Activated CD8-positive, alpha-beta T cell treated with anti-CD3 and anti-CD28 coated beads for 36 hours (primary cell): ENCODE measurements around the gene SLC6A2. TPM values are rescaled to one million over a fixed set of nuclear protein-coding genes. Genes with fewer than 3 reads are reported as not detected.
"Not testable (repeated sequence)": the region's sequence is repeated elsewhere in the genome, so short reads cannot be mapped to it uniquely, and the experiment has no call there.

Source experiments
- ATAC-seq: fragments of 200-7000 bp; cut with Tn5 transposase; one replicate; pipeline ENCODE4 v1.10.0; 2021; ENCODE audit warnings: mild to moderate bottlenecking, moderate library complexity
- CTCF ChIA-PET: fragments of 350-600 bp; sonication (Branson Sonifier 250); formaldehyde crosslinking; loops from one replicate; lab custom pipeline; 2021; ENCODE audit warnings: antibody characterized with exemption; lab: Charles Lee
- POLR2A ChIA-PET: fragments of 350-600 bp; sonication (Branson Sonifier 250); formaldehyde crosslinking; loops from one replicate; lab custom pipeline; 2021; ENCODE audit warnings: antibody characterized with exemption; lab: Charles Lee
- DNase-seq: peaks from one replicate; pipeline ENCODE4 v3.0.0-alpha.2; 2020
- H3K27ac Mint-ChIP-seq: one replicate; pipeline ENCODE4 v1.8.0; 2021; ENCODE audit warnings: mild to moderate bottlenecking, mixed read lengths
- H3K27me3 Mint-ChIP-seq: one replicate; pipeline ENCODE4 v1.8.0; 2021; ENCODE audit warnings: mixed read lengths
- H3K36me3 Mint-ChIP-seq: one replicate; pipeline ENCODE4 v1.8.0; 2021; ENCODE audit warnings: low read depth, mixed read lengths
- H3K4me1 Mint-ChIP-seq: one replicate; pipeline ENCODE4 v1.8.0; 2021; ENCODE audit warnings: low read depth, mixed read lengths
- H3K4me3 Mint-ChIP-seq: one replicate; pipeline ENCODE4 v1.8.0; 2021; ENCODE audit warnings: mild to moderate bottlenecking, moderate library complexity, mixed read lengths
- H3K9me3 Mint-ChIP-seq: one replicate; pipeline ENCODE4 v1.8.0; 2021; ENCODE audit warnings: mixed read lengths
- intact Hi-C: fragments of 100-400 bp; cut with micrococcal nuclease; formaldehyde crosslinking; loops from one replicate; pipeline ENCODE4 v1.10.0; 2022
- total RNA-seq, 2 experiments: library from RNA; stranded (reverse); gene quantifications; one replicate each; pipeline ENCODE4 v1.2.3, GENCODE V29; 2021
- TF ChIP-seq, protein P1 (sequence below): fragments of 200-600 bp; IDR thresholded peaks from one replicate; pipeline ENCODE4 v1.8.0; 2022; ENCODE audit warnings: antibody characterized with exemption, mild to moderate bottlenecking

The SLC6A2 gene
- not detected for total RNA-seq

DNA sequence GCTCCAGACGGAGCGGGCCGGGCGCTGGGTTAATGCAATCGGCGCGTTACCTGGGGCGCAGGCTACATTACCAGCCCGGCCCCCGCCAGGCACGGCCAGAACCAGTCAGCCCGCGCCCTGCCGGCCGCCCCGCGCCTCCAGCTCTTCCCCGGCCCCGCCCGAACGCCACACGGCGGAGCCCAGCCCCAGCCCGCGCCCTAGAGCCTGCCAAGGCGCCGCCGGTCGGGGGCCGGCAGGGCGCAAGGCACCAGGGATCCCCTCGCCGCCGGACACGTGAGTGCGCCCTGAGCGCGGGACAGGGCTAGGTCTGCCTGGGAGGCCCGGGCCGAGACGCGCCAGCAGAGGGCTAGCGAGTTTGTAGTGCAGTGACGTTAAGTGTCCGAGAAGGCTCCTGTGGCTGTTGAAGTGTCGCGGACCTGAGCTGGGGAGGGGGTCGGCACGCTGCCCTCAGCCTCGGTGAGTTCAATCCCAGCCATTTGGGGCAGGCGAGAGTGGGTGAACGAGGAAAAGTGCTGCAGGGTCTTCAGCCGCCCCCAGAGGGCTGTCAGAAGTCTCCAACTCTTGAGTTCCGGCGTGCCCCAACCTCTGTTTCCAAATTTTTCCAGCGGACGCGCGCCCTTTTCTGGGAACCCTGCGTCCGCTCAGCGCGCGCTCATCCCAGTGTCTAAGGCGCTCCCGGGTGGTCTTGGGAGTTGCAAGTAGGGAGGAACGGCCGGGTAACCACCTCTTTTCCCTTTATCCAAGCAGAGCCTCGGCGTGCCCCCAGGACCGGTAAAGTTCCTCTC is at the start of gene SLC6A2:
SLC6A2 (plus strand) TSS at position 92 of the 785 bp plus-strand sequence. CDS start 707 bp downstream, outside the sequence.
- TF ChIP-seq, protein P1, sequence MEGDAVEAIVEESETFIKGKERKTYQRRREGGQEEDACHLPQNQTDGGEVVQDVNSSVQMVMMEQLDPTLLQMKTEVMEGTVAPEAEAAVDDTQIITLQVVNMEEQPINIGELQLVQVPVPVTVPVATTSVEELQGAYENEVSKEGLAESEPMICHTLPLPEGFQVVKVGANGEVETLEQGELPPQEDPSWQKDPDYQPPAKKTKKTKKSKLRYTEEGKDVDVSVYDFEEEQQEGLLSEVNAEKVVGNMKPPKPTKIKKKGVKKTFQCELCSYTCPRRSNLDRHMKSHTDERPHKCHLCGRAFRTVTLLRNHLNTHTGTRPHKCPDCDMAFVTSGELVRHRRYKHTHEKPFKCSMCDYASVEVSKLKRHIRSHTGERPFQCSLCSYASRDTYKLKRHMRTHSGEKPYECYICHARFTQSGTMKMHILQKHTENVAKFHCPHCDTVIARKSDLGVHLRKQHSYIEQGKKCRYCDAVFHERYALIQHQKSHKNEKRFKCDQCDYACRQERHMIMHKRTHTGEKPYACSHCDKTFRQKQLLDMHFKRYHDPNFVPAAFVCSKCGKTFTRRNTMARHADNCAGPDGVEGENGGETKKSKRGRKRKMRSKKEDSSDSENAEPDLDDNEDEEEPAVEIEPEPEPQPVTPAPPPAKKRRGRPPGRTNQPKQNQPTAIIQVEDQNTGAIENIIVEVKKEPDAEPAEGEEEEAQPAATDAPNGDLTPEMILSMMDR: no peak
- no peak within 1 kb of the TSS for H3K27ac Mint-ChIP-seq
- peaks cover 8% of the 10 kb centered on the region for H3K27me3 Mint-ChIP-seq
- CTCF ChIA-PET: no interaction called here
- POLR2A ChIA-PET: no interaction called here
- no peaks in the 10 kb centered on the region for H3K36me3 Mint-ChIP-seq
- H3K4me3 Mint-ChIP-seq: no peak within 1 kb of the TSS
- no peak for DNase-seq
- intact Hi-C loops: no loop called here
- no peaks in the 10 kb centered on the region for H3K9me3 Mint-ChIP-seq
- H3K4me1 Mint-ChIP-seq: no peaks in the 10 kb centered on the region
- ATAC-seq: no peak

DNA sequence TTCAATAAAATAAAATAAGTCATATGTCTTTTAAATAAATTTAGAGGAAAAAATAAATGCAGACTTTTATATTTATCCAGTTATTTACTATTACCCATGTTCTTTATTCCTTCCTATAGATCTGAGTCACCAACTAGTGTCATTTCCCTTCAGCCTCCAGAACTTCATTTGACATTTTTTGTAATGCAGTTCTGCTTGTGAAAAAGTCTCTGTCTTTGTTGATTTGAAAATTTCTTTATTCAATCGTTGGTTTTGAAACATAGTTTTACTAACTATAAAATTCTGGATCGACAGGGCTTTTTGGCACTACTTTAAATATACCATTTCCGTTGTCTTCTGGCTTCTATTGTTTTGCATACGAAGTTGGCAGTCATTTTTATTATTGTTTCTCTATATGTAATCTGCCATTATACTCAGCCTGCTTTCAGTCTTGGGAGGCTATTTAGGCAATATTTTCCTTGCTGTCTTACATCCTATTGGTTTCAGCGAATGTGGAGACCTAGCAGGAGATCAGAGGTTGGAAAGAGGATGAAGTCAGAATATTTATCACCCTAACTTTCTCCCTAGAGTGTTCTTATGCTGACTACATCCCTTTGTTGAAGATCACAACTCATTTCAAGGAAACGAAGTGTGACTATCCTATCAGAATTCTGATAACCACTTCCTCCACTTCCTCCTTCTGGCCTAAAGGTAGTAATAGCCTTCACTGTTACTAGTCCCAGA is 42.0 kb upstream of the SLC6A2 start:
- no peak overlapping the region for H3K27ac Mint-ChIP-seq
- H3K4me3 Mint-ChIP-seq: no peak overlapping the region
- ATAC-seq (no peak), DNase-seq (no peak)
- no peaks in the 10 kb centered on the region for H3K4me1 Mint-ChIP-seq
- H3K9me3 Mint-ChIP-seq: peaks cover 2% of the 10 kb centered on the region
- peaks cover 2% of the 10 kb centered on the region for H3K36me3 Mint-ChIP-seq
- H3K27me3 Mint-ChIP-seq: peaks cover 5% of the 10 kb centered on the region
- TF ChIP-seq, protein P1: no peak
- ChIA-PET POLR2A (no interaction called here), CTCF (no interaction called here)
- intact Hi-C loops: no loop called here

- CTCF ChIA-PET: no interaction called here
- Mint-ChIP-seq H3K4me3 (no peak overlapping the region), H3K27ac (no peak overlapping the region), H3K36me3 (peaks cover 2% of the 10 kb centered on the region), H3K9me3 (no peaks in the 10 kb centered on the region), H3K27me3 (peaks cover 6% of the 10 kb centered on the region), H3K4me1 (no peaks in the 10 kb centered on the region)
- DNase-seq: no peak
- TF ChIP-seq, protein P1: no peak
- intact Hi-C loops: no loop called here
- POLR2A ChIA-PET: no interaction called here
- ATAC-seq: no peak
Observed at GRCh38 chr16:55615071-55615470, 40.7 kb upstream of the SLC6A2 start.

GRCh38 chr16:55615670-55616069 is 40.1 kb upstream of the SLC6A2 start:
- H3K27ac Mint-ChIP-seq, H3K4me1 Mint-ChIP-seq, H3K36me3 Mint-ChIP-seq, H3K9me3 Mint-ChIP-seq, CTCF ChIA-PET, intact Hi-C loops, H3K27me3 Mint-ChIP-seq, DNase-seq, POLR2A ChIA-PET, H3K4me3 Mint-ChIP-seq, ATAC-seq: not testable (repeated sequence)

- Mint-ChIP-seq H3K9me3 (no peaks in the 10 kb centered on the region), H3K27ac (no peak overlapping the region), H3K36me3 (no peaks in the 10 kb centered on the region), H3K4me3 (no peak overlapping the region), H3K4me1 (no peaks in the 10 kb centered on the region), H3K27me3 (peaks cover 3% of the 10 kb centered on the region)
- CTCF ChIA-PET: interaction anchor here (0.7 to 1.3 kb wide), 3 partner anchors 25 to 80 kb away, joined by 3 read pairs; no protein-coding TSS in a partner anchor
- POLR2A ChIA-PET: no interaction called here
- ATAC-seq (no peak), DNase-seq (no peak)
- TF ChIP-seq, protein P1: no peak
- intact Hi-C loops: no loop called here
Observed at GRCh38 chr16:55621771-55622170, 34.0 kb upstream of the SLC6A2 start.
